ENCODE measurements around the gene SERGEF. TPM values are rescaled to one million over a fixed set of nuclear protein-coding genes. Genes with fewer than 3 reads are reported as not detected.

The SERGEF gene
- total and polyA plus RNA-seq, 2 of the 13 experiments (the other 11 are each of a cell fraction or from before 2014, with no cell fraction given), result 54.5 to 114 TPM

DNA sequence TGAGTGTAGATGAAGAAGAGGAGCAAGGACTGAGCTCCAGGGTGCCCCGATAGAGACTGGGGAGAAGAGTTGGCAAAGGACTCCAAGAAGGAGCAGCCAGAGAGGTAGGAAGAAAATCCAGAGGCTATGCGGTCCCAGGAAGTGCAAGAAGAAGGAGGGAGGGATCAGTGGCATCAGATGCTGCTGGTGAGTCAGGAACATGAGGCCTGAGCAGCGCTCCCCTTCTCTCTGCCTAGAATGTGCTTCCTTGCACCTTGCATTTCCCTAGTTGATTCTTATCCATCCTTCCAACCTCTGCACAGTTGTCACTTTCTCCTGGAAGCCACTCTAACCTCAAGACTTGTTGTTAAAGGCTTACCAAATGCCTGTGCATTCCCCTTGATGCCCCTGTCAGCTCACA lies 257.0 kb downstream of the SERGEF start:
- Histone ChIP-seq H3K27ac (ENCODE audit: extremely low read length, insufficient read depth, low read length) (no peak overlapping the region), H3K4me2 (ENCODE audit: low read depth, low read length) (no peak overlapping the region), H3K9me3 (ENCODE audit: low read length) (no peaks in the 10 kb centered on the region), H3K4me1 (ENCODE audit: insufficient read depth, low read length) (peaks cover 27% of the 10 kb centered on the region), H2AFZ (ENCODE audit: low read length) (no peak overlapping the region), H3K36me3 (replicated peaks in 1 of 2; ENCODE audit: control insufficient read depth in 1 of 2, insufficient read depth in 2 of 2, low read length in 2 of 2) (no peaks in the 10 kb centered on the region), H4K20me1 (ENCODE audit: insufficient read depth, low read length) (no peaks in the 10 kb centered on the region), H3K79me2 (ENCODE audit: insufficient read depth, low read length) (no peaks in the 10 kb centered on the region), H3K4me3 (replicated peaks in 1 of 3; ENCODE audit: insufficient read depth in 1 of 3, low read depth in 2 of 3, low read length in 3 of 3) (no peak overlapping the region), H3K27me3 (ENCODE audit: control insufficient read depth in 1 of 2, insufficient read depth in 2 of 2, low read length in 2 of 2) (peaks cover 3 to 12% of the 10 kb centered on the region in 2 experiments; a peak in 2 of 5 replicates), H3K9ac (ENCODE audit: insufficient read depth, low read depth, low read length) (no peak overlapping the region)
- DNase-seq (ENCODE audit: low spot score) (no peak), FAIRE-seq (no peak), ATAC-seq (no peak)
- intact Hi-C loops (cut with micrococcal nuclease; ENCODE audit: unreplicated experiment) (no loop called here), in situ Hi-C loops (cut with HindIII; ENCODE audit: extremely low pct_ligation_motif_present, low pct_unique_long_range_greater_than_20kb) (no loop called here)
- POLR2A ChIA-PET, result no interaction called here
- CTCF ChIA-PET (ENCODE audit: low intra/inter-chr PET ratio, low total read pairs), result no interaction called here
- 68% methylated on average over 3 of the region's 3 CpGs for WGBS (ENCODE audit: low lambda C conversion rate)
- no TSS peak for BruUV-seq (replicated peaks)
- TF ChIP-seq, protein P1, sequence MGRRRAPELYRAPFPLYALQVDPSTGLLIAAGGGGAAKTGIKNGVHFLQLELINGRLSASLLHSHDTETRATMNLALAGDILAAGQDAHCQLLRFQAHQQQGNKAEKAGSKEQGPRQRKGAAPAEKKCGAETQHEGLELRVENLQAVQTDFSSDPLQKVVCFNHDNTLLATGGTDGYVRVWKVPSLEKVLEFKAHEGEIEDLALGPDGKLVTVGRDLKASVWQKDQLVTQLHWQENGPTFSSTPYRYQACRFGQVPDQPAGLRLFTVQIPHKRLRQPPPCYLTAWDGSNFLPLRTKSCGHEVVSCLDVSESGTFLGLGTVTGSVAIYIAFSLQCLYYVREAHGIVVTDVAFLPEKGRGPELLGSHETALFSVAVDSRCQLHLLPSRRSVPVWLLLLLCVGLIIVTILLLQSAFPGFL (CRISPR knock-in tag; IDR thresholded peaks at IDR 0.05), result no peak
- TF ChIP-seq, protein P2, sequence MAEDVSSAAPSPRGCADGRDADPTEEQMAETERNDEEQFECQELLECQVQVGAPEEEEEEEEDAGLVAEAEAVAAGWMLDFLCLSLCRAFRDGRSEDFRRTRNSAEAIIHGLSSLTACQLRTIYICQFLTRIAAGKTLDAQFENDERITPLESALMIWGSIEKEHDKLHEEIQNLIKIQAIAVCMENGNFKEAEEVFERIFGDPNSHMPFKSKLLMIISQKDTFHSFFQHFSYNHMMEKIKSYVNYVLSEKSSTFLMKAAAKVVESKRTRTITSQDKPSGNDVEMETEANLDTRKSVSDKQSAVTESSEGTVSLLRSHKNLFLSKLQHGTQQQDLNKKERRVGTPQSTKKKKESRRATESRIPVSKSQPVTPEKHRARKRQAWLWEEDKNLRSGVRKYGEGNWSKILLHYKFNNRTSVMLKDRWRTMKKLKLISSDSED (CRISPR knock-in tag; IDR thresholded peaks at IDR 0.05), result no peak
- TF ChIP-seq, protein P3, sequence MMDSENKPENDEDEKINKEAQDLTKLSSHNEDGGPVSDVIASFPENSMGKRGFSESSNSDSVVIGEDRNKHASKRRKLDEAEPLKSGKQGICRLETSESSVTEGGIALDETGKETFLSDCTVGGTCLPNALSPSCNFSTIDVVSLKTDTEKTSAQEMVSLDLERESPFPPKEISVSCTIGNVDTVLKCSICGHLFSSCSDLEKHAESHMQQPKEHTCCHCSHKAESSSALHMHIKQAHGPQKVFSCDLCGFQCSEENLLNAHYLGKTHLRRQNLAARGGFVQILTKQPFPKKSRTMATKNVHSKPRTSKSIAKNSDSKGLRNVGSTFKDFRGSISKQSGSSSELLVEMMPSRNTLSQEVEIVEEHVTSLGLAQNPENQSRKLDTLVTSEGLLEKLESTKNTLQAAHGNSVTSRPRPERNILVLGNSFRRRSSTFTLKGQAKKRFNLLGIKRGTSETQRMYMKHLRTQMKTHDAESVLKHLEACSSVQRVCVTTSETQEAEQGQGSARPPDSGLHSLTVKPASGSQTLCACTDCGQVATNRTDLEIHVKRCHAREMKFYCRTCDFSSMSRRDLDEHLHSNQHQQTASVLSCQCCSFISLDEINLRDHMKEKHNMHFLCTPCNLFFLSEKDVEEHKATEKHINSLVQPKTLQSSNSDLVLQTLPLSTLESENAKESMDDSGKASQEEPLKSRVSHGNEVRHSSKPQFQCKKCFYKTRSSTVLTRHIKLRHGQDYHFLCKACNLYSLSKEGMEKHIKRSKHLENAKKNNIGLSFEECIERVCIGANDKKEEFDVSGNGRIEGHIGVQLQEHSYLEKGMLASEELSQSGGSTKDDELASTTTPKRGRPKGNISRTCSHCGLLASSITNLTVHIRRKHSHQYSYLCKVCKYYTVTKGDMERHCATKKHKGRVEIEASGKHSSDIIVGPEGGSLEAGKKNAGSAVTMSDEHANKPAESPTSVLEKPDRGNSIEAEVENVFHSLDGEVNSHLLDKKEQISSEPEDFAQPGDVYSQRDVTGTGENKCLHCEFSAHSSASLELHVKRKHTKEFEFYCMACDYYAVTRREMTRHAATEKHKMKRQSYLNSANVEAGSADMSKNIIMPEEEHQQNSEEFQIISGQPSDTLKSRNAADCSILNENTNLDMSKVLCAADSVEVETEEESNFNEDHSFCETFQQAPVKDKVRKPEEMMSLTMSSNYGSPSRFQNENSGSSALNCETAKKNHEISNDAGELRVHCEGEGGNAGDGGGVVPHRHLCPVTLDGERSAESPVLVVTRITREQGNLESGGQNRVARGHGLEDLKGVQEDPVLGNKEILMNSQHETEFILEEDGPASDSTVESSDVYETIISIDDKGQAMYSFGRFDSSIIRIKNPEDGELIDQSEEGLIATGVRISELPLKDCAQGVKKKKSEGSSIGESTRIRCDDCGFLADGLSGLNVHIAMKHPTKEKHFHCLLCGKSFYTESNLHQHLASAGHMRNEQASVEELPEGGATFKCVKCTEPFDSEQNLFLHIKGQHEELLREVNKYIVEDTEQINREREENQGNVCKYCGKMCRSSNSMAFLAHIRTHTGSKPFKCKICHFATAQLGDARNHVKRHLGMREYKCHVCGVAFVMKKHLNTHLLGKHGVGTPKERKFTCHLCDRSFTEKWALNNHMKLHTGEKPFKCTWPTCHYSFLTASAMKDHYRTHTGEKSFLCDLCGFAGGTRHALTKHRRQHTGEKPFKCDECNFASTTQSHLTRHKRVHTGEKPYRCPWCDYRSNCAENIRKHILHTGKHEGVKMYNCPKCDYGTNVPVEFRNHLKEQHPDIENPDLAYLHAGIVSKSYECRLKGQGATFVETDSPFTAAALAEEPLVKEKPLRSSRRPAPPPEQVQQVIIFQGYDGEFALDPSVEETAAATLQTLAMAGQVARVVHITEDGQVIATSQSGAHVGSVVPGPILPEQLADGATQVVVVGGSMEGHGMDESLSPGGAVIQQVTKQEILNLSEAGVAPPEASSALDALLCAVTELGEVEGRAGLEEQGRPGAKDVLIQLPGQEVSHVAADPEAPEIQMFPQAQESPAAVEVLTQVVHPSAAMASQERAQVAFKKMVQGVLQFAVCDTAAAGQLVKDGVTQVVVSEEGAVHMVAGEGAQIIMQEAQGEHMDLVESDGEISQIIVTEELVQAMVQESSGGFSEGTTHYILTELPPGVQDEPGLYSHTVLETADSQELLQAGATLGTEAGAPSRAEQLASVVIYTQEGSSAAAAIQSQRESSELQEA (CRISPR knock-in tag; IDR thresholded peaks at IDR 0.05; ENCODE audit: not compliant biosample characterization), result no peak
- TF ChIP-seq CHD4 (IDR thresholded peaks at IDR 0.05; ENCODE audit: borderline replicate concordance, low read length) (no peak), HHEX (CRISPR knock-in tag; IDR thresholded peaks at IDR 0.05) (no peak), MEIS1 (CRISPR knock-in tag; IDR thresholded peaks at IDR 0.05; ENCODE audit: borderline replicate concordance) (no peak), ARNTL (CRISPR knock-in tag; IDR thresholded peaks at IDR 0.05) (no peak), SIN3A (IDR thresholded peaks at IDR 0.05; ENCODE audit: borderline replicate concordance, low read depth, low read length) (no peak), ZNF124 (CRISPR knock-in tag; IDR thresholded peaks at IDR 0.05) (no peak), CHD2 (IDR thresholded peaks at IDR 0.05; ENCODE audit: low read depth, low read length) (no peak), KLF6 (CRISPR knock-in tag; IDR thresholded peaks at IDR 0.05) (no peak)
- TF ChIP-seq, protein P4, sequence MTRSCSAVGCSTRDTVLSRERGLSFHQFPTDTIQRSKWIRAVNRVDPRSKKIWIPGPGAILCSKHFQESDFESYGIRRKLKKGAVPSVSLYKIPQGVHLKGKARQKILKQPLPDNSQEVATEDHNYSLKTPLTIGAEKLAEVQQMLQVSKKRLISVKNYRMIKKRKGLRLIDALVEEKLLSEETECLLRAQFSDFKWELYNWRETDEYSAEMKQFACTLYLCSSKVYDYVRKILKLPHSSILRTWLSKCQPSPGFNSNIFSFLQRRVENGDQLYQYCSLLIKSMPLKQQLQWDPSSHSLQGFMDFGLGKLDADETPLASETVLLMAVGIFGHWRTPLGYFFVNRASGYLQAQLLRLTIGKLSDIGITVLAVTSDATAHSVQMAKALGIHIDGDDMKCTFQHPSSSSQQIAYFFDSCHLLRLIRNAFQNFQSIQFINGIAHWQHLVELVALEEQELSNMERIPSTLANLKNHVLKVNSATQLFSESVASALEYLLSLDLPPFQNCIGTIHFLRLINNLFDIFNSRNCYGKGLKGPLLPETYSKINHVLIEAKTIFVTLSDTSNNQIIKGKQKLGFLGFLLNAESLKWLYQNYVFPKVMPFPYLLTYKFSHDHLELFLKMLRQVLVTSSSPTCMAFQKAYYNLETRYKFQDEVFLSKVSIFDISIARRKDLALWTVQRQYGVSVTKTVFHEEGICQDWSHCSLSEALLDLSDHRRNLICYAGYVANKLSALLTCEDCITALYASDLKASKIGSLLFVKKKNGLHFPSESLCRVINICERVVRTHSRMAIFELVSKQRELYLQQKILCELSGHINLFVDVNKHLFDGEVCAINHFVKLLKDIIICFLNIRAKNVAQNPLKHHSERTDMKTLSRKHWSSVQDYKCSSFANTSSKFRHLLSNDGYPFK (CRISPR knock-in tag; IDR thresholded peaks at IDR 0.05; ENCODE audit: borderline replicate concordance), result no peak
